Liver (tissue), 9 donors: ENCODE results near the gene PARD3B. TPM values are rescaled to one million over a fixed set of nuclear protein-coding genes. Genes with fewer than 3 reads are reported as not detected.
A peak's percentile ranks its signal among the peaks of the same experiment; 100 is the strongest.

Source experiments
- DNase-seq: peaks from one replicate; pipeline ENCODE4 v3.0.0-alpha.2; 2017; ENCODE audit warnings: low spot score
- H3K27ac ChIP-seq, 2 donors: one replicate each; pipeline ENCODE4 v1.7.0; 2013; ENCODE audit warnings: inconsistent platforms in 2 of 2, low read length in 2 of 2, control low read depth in 1 of 2, low read depth in 1 of 2, mild to moderate bottlenecking in 1 of 2
- H3K27me3 ChIP-seq, 4 donors: one replicate each; pipeline versions ENCODE4 v1.6.1 to v1.7.0; 2013; ENCODE audit warnings: low read length in 3 of 4, inconsistent platforms in 1 of 4, mild to moderate bottlenecking in 1 of 4, moderate library complexity in 1 of 4; ENCODE audit not compliant: control insufficient read depth in 4 of 4, insufficient read depth in 4 of 4
- H3K36me3 ChIP-seq, 4 donors: one replicate each; pipeline versions ENCODE4 v1.6.1 to v1.7.0; 2013; ENCODE audit warnings: low read length in 3 of 4, mild to moderate bottlenecking in 3 of 4, low read depth in 1 of 4, moderate library complexity in 1 of 4; ENCODE audit not compliant: control insufficient read depth in 4 of 4, insufficient read depth in 3 of 4
- H3K4me1 ChIP-seq, 4 donors: one replicate each; pipeline versions ENCODE4 v1.6.1 to v1.7.0; 2013; ENCODE audit warnings: low read length in 3 of 4, mild to moderate bottlenecking in 3 of 4, moderate library complexity in 1 of 4; ENCODE audit not compliant: control insufficient read depth in 4 of 4, insufficient read depth in 4 of 4
- H3K4me3 ChIP-seq, 3 donors: one replicate each; pipeline versions ENCODE4 v1.6.1 to v1.7.0; 2013; ENCODE audit warnings: low read length in 3 of 3, control low read depth in 1 of 3, low read depth in 1 of 3, mild to moderate bottlenecking in 1 of 3
- H3K9ac ChIP-seq, 2 donors: one replicate each; pipeline ENCODE4 v1.7.0; 2013; ENCODE audit warnings: low read length in 2 of 2, mild to moderate bottlenecking in 2 of 2, moderate library complexity in 2 of 2, control low read depth in 1 of 2, low read depth in 1 of 2
- H3K9me3 ChIP-seq, 4 donors: one replicate each; pipeline versions ENCODE4 v1.6.1 to v1.7.0; 2013; ENCODE audit warnings: low read length in 3 of 4; ENCODE audit not compliant: control insufficient read depth in 4 of 4
- EGR1 ChIP-seq, 2 donors: IDR thresholded peaks; 2 replicates each; pipeline ENCODE4 v1.6.1; 2016 to 2018; ENCODE audit warnings: antibody characterized with exemption in 2 of 2, low read depth in 2 of 2
- FOXA1 ChIP-seq: IDR thresholded peaks from 2 replicates; pipeline ENCODE4 v1.6.1; 2016; ENCODE audit warnings: antibody characterized with exemption
- FOXA2 ChIP-seq: IDR thresholded peaks from 2 replicates; pipeline ENCODE4 v1.6.1; 2016; ENCODE audit warnings: antibody characterized with exemption
- GABPA ChIP-seq, 2 donors: IDR thresholded peaks in 1 of 2; conservative IDR thresholded peaks in 1 of 2; 2 replicates each; pipeline ENCODE4 v1.6.1; 2016; ENCODE audit warnings: antibody characterized with exemption in 2 of 2, mild to moderate bottlenecking in 1 of 2, moderate library complexity in 1 of 2
- HNF4A ChIP-seq, 2 donors: conservative IDR thresholded peaks; 2 replicates each; pipeline ENCODE4 v1.6.1; 2016; ENCODE audit warnings: antibody characterized with exemption in 2 of 2, mild to moderate bottlenecking in 2 of 2
- HNF4G ChIP-seq: IDR thresholded peaks from 2 replicates; pipeline ENCODE4 v1.6.1; 2016; ENCODE audit warnings: antibody characterized with exemption
- JUND ChIP-seq, 2 donors: IDR thresholded peaks; 2 replicates each; pipeline ENCODE4 v1.6.1; 2016; ENCODE audit warnings: antibody characterized with exemption in 2 of 2
- NR2F2 ChIP-seq: IDR thresholded peaks from 2 replicates; pipeline ENCODE4 v1.6.1; 2016; ENCODE audit warnings: antibody characterized with exemption
- RAD21 ChIP-seq, 2 donors: IDR thresholded peaks; 2 replicates each; pipeline ENCODE4 v1.6.1; 2016; ENCODE audit warnings: antibody characterized with exemption in 2 of 2, mild to moderate bottlenecking in 2 of 2
- RXRA ChIP-seq, 2 donors: IDR thresholded peaks; 2 replicates each; pipeline ENCODE4 v1.6.1; 2017 to 2018; ENCODE audit warnings: antibody characterized with exemption in 2 of 2, mild to moderate bottlenecking in 1 of 2
- SP1 ChIP-seq: IDR thresholded peaks from 2 replicates; pipeline ENCODE4 v1.6.1; 2018; ENCODE audit warnings: antibody characterized with exemption, mild to moderate bottlenecking
- TAF1 ChIP-seq: conservative IDR thresholded peaks from 2 replicates; pipeline ENCODE4 v1.6.1; 2016; ENCODE audit warnings: antibody characterized with exemption, mild to moderate bottlenecking
- YY1 ChIP-seq: IDR thresholded peaks from 2 replicates; pipeline ENCODE4 v1.6.1; 2016; ENCODE audit warnings: antibody characterized with exemption, mild to moderate bottlenecking
- WGBS: extraction: QIAGEN DNeasy Blood & Tissue Kit; methylation state at CpG from one replicate; pipeline ENCODE4 v1.1.7; 2013; 5-methylcytosine and 5-hydroxymethylcytosine counted together
- polyA plus RNA-seq, 2 donors: library from polyadenylated mRNA; stranded (reverse) in 1 of 2; unstranded in 1 of 2; fragments of 200-250 nt in 1 of 2; fragments of >200 nt in 1 of 2; fragmentation: Nextera tagmentation in 1 of 2; extraction: Ambion mirVana in 1 of 2; gene quantifications; one replicate each; pipeline versions ENCODE4 v1.2.1 to v1.2.3, GENCODE V29; 2013 to 2015
- total RNA-seq, 2 donors: library from RNA; depleted of rRNA; stranded (reverse); fragments of >200 nt; gene quantifications; one replicate each; pipeline ENCODE4 v1.2.3, GENCODE V29; 2014
- TF ChIP-seq, protein P1 (sequence below): IDR thresholded peaks from 2 replicates; pipeline ENCODE4 v1.6.1; 2016; ENCODE audit warnings: antibody characterized with exemption
- TF ChIP-seq, protein P2 (sequence below): IDR thresholded peaks from 2 replicates; pipeline ENCODE4 v1.6.1; 2016; ENCODE audit warnings: antibody characterized with exemption
- TF ChIP-seq, protein P3 (sequence below): fragments of 150-350 bp; IDR thresholded peaks from 2 replicates; pipeline ENCODE4 v1.5.1; 2017; ENCODE audit warnings: improper control_type of control experiment, low read depth, low read length; ENCODE audit not compliant: missing input control
- TF ChIP-seq, protein P4 (sequence below): IDR thresholded peaks from 2 replicates; pipeline ENCODE4 v1.6.1; 2016; ENCODE audit warnings: antibody characterized with exemption, mild to moderate bottlenecking
- TF ChIP-seq, protein P5 (sequence below): IDR thresholded peaks from 2 replicates; pipeline ENCODE4 v1.6.1; 2016; ENCODE audit warnings: antibody characterized with exemption
- donor health status: healthy.
- donor health status: healthy.
- donor health status: healthy.
- donor health status: healthy.
- donor health status: healthy.

Gene PARD3B
- total and polyA plus RNA-seq, 4 donors, result 1.1 to 10.3 (median 3.7) TPM

DNA sequence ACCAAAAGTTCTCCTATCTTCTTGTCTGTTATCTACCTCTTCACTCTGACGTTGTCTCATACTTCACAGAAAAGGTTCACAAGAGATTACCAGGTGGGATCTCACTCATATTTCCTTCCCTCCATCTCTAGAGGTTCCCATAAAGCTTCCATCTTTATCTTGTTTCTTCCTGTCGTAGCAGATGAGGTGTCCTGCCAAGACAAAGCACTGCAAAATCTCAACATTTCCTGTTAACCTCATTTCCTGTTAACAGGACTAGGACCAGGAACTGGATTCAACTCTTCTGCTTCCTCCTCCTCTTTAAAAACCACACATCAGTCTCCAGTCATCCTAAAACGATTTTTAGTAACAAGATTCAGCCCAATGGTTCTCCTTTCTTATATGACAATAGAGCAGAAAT lies 624.2 kb downstream of the PARD3B start:
- H3K9me3 ChIP-seq, result no peaks in the 10 kb centered on the region
- no peaks in the 10 kb centered on the region for H3K27me3 ChIP-seq
- H3K4me3 ChIP-seq, result no peak overlapping the region
- H3K36me3 ChIP-seq, result peaks cover 0 to 4% (median 0%) of the 10 kb centered on the region in 4 donors
- TF ChIP-seq GABPA (IDR thresholded peaks at IDR 0.05 in 1 of 2, conservative IDR thresholded peaks at IDR 0.05 in 1 of 2), result no peak
- TF ChIP-seq, protein P1, sequence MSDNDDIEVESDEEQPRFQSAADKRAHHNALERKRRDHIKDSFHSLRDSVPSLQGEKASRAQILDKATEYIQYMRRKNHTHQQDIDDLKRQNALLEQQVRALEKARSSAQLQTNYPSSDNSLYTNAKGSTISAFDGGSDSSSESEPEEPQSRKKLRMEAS, result peak; percentile 12
- TF ChIP-seq FOXA2, result no peak
- no peak for TF ChIP-seq TAF1
- no peak for TF ChIP-seq HNF4A (conservative IDR thresholded peaks at IDR 0.05)
- TF ChIP-seq SP1, result no peak
- no peak for TF ChIP-seq HNF4G
- TF ChIP-seq YY1, result no peak
- TF ChIP-seq RAD21 (IDR thresholded peaks at IDR 0.05), result peak in 1 of 2 donors; percentile 11
- peak; percentile 70 for TF ChIP-seq NR2F2
- no peak for TF ChIP-seq JUND (IDR thresholded peaks at IDR 0.05)
- no peak overlapping the region for H3K27ac ChIP-seq
- no peaks in the 10 kb centered on the region for H3K4me1 ChIP-seq
- no peak for DNase-seq
- WGBS, result 73% methylated on average over 3 of the region's 3 CpGs
- H3K9ac ChIP-seq, result no peak overlapping the region

GRCh38 chr2:205170399-205170798 lies 625.1 kb downstream of the PARD3B start:
- Histone ChIP-seq H3K27me3 (no peaks in the 10 kb centered on the region), H3K36me3 (peaks cover 0 to 4% (median 0%) of the 10 kb centered on the region in 4 donors), H3K4me3 (no peak overlapping the region), H3K27ac (no peak overlapping the region), H3K9me3 (no peaks in the 10 kb centered on the region), H3K4me1 (no peaks in the 10 kb centered on the region), H3K9ac (no peak overlapping the region)
- 88% methylated on average over 12 of the region's 12 CpGs for WGBS
- no peak for DNase-seq
- TF ChIP-seq FOXA1 (no peak), SP1 (no peak), RXRA (IDR thresholded peaks at IDR 0.05) (no peak), FOXA2 (no peak), JUND (IDR thresholded peaks at IDR 0.05) (no peak), RAD21 (IDR thresholded peaks at IDR 0.05) (no peak), GABPA (IDR thresholded peaks at IDR 0.05 in 1 of 2, conservative IDR thresholded peaks at IDR 0.05 in 1 of 2) (no peak), NR2F2 (no peak), YY1 (no peak), EGR1 (IDR thresholded peaks at IDR 0.05; ENCODE audit: low read depth in 2 of 2) (no peak), HNF4G (no peak)
- TF ChIP-seq, protein P2, sequence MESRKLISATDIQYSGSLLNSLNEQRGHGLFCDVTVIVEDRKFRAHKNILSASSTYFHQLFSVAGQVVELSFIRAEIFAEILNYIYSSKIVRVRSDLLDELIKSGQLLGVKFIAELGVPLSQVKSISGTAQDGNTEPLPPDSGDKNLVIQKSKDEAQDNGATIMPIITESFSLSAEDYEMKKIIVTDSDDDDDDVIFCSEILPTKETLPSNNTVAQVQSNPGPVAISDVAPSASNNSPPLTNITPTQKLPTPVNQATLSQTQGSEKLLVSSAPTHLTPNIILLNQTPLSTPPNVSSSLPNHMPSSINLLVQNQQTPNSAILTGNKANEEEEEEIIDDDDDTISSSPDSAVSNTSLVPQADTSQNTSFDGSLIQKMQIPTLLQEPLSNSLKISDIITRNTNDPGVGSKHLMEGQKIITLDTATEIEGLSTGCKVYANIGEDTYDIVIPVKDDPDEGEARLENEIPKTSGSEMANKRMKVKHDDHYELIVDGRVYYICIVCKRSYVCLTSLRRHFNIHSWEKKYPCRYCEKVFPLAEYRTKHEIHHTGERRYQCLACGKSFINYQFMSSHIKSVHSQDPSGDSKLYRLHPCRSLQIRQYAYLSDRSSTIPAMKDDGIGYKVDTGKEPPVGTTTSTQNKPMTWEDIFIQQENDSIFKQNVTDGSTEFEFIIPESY, result no peak
- TF ChIP-seq, protein P3, sequence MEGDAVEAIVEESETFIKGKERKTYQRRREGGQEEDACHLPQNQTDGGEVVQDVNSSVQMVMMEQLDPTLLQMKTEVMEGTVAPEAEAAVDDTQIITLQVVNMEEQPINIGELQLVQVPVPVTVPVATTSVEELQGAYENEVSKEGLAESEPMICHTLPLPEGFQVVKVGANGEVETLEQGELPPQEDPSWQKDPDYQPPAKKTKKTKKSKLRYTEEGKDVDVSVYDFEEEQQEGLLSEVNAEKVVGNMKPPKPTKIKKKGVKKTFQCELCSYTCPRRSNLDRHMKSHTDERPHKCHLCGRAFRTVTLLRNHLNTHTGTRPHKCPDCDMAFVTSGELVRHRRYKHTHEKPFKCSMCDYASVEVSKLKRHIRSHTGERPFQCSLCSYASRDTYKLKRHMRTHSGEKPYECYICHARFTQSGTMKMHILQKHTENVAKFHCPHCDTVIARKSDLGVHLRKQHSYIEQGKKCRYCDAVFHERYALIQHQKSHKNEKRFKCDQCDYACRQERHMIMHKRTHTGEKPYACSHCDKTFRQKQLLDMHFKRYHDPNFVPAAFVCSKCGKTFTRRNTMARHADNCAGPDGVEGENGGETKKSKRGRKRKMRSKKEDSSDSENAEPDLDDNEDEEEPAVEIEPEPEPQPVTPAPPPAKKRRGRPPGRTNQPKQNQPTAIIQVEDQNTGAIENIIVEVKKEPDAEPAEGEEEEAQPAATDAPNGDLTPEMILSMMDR, result no peak
- TF ChIP-seq, protein P4, sequence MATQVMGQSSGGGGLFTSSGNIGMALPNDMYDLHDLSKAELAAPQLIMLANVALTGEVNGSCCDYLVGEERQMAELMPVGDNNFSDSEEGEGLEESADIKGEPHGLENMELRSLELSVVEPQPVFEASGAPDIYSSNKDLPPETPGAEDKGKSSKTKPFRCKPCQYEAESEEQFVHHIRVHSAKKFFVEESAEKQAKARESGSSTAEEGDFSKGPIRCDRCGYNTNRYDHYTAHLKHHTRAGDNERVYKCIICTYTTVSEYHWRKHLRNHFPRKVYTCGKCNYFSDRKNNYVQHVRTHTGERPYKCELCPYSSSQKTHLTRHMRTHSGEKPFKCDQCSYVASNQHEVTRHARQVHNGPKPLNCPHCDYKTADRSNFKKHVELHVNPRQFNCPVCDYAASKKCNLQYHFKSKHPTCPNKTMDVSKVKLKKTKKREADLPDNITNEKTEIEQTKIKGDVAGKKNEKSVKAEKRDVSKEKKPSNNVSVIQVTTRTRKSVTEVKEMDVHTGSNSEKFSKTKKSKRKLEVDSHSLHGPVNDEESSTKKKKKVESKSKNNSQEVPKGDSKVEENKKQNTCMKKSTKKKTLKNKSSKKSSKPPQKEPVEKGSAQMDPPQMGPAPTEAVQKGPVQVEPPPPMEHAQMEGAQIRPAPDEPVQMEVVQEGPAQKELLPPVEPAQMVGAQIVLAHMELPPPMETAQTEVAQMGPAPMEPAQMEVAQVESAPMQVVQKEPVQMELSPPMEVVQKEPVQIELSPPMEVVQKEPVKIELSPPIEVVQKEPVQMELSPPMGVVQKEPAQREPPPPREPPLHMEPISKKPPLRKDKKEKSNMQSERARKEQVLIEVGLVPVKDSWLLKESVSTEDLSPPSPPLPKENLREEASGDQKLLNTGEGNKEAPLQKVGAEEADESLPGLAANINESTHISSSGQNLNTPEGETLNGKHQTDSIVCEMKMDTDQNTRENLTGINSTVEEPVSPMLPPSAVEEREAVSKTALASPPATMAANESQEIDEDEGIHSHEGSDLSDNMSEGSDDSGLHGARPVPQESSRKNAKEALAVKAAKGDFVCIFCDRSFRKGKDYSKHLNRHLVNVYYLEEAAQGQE, result no peak
- TF ChIP-seq, protein P5, sequence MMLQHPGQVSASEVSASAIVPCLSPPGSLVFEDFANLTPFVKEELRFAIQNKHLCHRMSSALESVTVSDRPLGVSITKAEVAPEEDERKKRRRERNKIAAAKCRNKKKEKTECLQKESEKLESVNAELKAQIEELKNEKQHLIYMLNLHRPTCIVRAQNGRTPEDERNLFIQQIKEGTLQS, result no peak
- TF ChIP-seq, protein P1, result no peak
